MG63 (cell line): ENCODE data around the gene ASB14. TPM values are rescaled to one million over a fixed set of nuclear protein-coding genes. Genes with fewer than 3 reads are reported as not detected.

ENCODE experiments used
- DNase-seq: peaks from one replicate; pipeline ENCODE4 v3.0.0-alpha.2; 2020
- H3K27me3 ChIP-seq: fragments of 250-450 bp; sonication (Bioruptor Pico); 2 replicates; pipeline ENCODE4 v1.5.1; 2020; ENCODE audit warnings: mild to moderate bottlenecking, moderate library complexity
- H3K36me3 ChIP-seq: fragments of 250-450 bp; sonication (Bioruptor Pico); 2 replicates; pipeline ENCODE4 v1.5.1; 2020; ENCODE audit warnings: mild to moderate bottlenecking, moderate library complexity
- H3K4me3 ChIP-seq: fragments of 250-450 bp; sonication (Bioruptor Pico); 2 replicates; pipeline ENCODE4 v1.5.1; 2020; ENCODE audit warnings: mild to moderate bottlenecking, moderate library complexity
- H3K9me3 ChIP-seq: fragments of 250-450 bp; sonication (Bioruptor Pico); 2 replicates; pipeline ENCODE4 v1.5.1; 2020; ENCODE audit warnings: mild to moderate bottlenecking, moderate library complexity
- total RNA-seq: library from RNA; depleted of rRNA; stranded (reverse); fragments of >200 nt; shearing (Covaris generic); gene quantifications from 2 replicates; pipeline ENCODE4 v1.2.3, GENCODE V29; 2014; ENCODE audit warnings: low replicate concordance; rRNA removed

ASB14 gene
- total RNA-seq, 1 experiment from 2014 or later = not detected

GRCh38 chr3:57224856-57225255 lies 67.6 kb downstream of the ASB14 start:
- H3K9me3 ChIP-seq = no peaks in the 10 kb centered on the region
- DNase-seq = no peak
- H3K27me3 ChIP-seq = no peaks in the 10 kb centered on the region

GRCh38 chr3:57221883-57222282 lies 70.6 kb downstream of the ASB14 start:
- no peak for DNase-seq
- H3K9me3 ChIP-seq = no peaks in the 10 kb centered on the region
- no peak overlapping the region for H3K4me3 ChIP-seq
- H3K36me3 ChIP-seq = no peaks in the 10 kb centered on the region
- H3K27me3 ChIP-seq = no peaks in the 10 kb centered on the region

More at GRCh38 chr3:57224856-57225255, 67.6 kb downstream of the ASB14 start:
- H3K36me3 ChIP-seq = no peaks in the 10 kb centered on the region
- no peak overlapping the region for H3K4me3 ChIP-seq

Other genes starting within 250 kb of the ASB14 start
- gene SPATA12, start 232.0 kb downstream of the ASB14 start, total RNA-seq = not detected in 2 replicates
- 0.91 and 2.5 TPM in 2 replicates for gene IL17RD, start 127.3 kb downstream of the ASB14 start, total RNA-seq
- gene HESX1, start 92.7 kb downstream of the ASB14 start, total RNA-seq = not detected in 2 replicates
- gene APPL1, start 65.0 kb downstream of the ASB14 start, total RNA-seq = 23.8 and 24.4 TPM in 2 replicates